AG04450 (cell line): ENCODE results near the gene RYK. TPM values are rescaled to one million over a fixed set of nuclear protein-coding genes. Genes with fewer than 3 reads are reported as not detected.
A peak's percentile ranks its signal among the peaks of the same experiment; 100 is the strongest.

Experiments used
- CTCF ChIA-PET: fragments of 300-600, 350-600 bp; formaldehyde crosslinking; extraction: SDS; loops from one replicate; lab custom pipeline; 2022; ENCODE audit warnings: antibody characterized with exemption, inconsistent platforms; lab: Charles Lee
- POLR2A ChIA-PET: fragments of 350-600 bp; formaldehyde crosslinking; extraction: SDS; loops from one replicate; lab custom pipeline; 2021; ENCODE audit warnings: antibody characterized with exemption, inconsistent platforms; lab: Yijun Ruan, JAX
- DNase-seq: peaks from one replicate; pipeline ENCODE4 v3.0.0-alpha.2; 2011; ENCODE audit warnings: low read depth, low spot score
- H3K27ac ChIP-seq: one replicate; pipeline ENCODE4 v1.5.1; 2012; ENCODE audit warnings: low read depth, low read length, control low read depth
- H3K27me3 ChIP-seq: one replicate; pipeline ENCODE4 v1.6.0; 2012; ENCODE audit warnings: low read length; ENCODE audit not compliant: control insufficient read depth, insufficient read depth
- H3K4me3 ChIP-seq: 2 replicates; pipeline ENCODE4 v1.5.1; 2011; ENCODE audit warnings: mild to moderate bottlenecking, low read depth, low read length, control low read depth
- H3K9me3 ChIP-seq: 2 replicates; pipeline ENCODE4 v1.5.1; 2012; ENCODE audit warnings: low read length; ENCODE audit not compliant: control insufficient read depth, insufficient read depth
- polyA plus RNA-seq: library from polyadenylated mRNA; depleted of rRNA; stranded (reverse); fragments of >200 nt; gene quantifications from 2 replicates; pipeline ENCODE4 v1.2.3, GENCODE V29; 2011
- TF ChIP-seq, protein P1 (sequence below): IDR thresholded peaks from 2 replicates; pipeline ENCODE4 v1.5.1; 2011; ENCODE audit warnings: low read depth, low read length, control low read depth, inconsistent platforms

RYK gene
- polyA plus RNA-seq, 1 experiment = 74.5 TPM

DNA sequence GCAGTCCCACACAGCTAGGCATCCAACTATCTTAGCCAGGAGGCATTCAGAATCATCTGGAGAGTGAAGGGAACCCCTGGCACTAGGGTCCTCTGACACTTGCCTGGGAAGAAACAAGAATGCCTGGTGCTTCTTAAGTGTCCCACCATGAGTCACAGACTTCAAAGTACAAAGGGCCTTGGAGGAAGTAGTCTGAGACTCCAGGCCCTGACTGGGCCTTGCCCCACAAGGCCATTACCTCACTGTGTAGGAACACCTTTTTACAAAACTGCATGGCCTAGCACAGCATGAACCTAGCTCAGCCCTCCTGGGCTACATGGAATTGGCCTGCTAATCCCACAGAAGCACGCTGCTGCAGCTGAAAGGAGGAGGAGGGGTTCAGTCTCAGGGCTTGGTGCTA is 116.4 kb downstream of the RYK start:
- TF ChIP-seq, protein P1, sequence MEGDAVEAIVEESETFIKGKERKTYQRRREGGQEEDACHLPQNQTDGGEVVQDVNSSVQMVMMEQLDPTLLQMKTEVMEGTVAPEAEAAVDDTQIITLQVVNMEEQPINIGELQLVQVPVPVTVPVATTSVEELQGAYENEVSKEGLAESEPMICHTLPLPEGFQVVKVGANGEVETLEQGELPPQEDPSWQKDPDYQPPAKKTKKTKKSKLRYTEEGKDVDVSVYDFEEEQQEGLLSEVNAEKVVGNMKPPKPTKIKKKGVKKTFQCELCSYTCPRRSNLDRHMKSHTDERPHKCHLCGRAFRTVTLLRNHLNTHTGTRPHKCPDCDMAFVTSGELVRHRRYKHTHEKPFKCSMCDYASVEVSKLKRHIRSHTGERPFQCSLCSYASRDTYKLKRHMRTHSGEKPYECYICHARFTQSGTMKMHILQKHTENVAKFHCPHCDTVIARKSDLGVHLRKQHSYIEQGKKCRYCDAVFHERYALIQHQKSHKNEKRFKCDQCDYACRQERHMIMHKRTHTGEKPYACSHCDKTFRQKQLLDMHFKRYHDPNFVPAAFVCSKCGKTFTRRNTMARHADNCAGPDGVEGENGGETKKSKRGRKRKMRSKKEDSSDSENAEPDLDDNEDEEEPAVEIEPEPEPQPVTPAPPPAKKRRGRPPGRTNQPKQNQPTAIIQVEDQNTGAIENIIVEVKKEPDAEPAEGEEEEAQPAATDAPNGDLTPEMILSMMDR = no peak
- DNase-seq = no peak
- H3K27me3 ChIP-seq = no peaks in the 10 kb centered on the region
- no peaks in the 10 kb centered on the region for H3K9me3 ChIP-seq
- no peak overlapping the region for H3K27ac ChIP-seq
- CTCF ChIA-PET = interaction anchor here (0.6 kb wide), 1 partner anchor 185 kb away, joined by 3 read pairs; no protein-coding TSS in a partner anchor
- POLR2A ChIA-PET = no interaction called here
- no peak overlapping the region for H3K4me3 ChIP-seq

DNA sequence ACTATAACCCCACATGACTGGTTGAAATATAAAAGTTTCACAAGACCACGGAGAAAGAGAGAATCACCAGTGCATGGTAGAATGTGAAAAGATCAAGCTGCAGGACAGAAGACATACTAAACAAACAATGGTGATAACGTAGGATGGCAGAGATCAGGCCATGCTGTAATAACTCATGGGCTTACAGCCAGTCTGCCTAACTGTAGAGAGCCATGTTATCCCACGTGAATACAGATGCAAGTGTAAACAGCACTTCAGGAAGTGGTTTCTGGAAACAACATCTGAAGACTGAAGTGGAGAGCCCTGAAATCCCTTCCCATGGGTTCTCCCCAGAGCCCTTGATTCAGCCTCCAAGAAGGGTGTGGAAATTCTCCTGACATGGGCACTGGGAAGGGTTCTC is 117.7 kb downstream of the RYK start:
- Histone ChIP-seq H3K9me3 (no peaks in the 10 kb centered on the region), H3K27me3 (no peaks in the 10 kb centered on the region), H3K27ac (no peak overlapping the region), H3K4me3 (no peak overlapping the region)
- DNase-seq = no peak
- ChIA-PET POLR2A (no interaction called here), CTCF (no interaction called here)
- TF ChIP-seq, protein P1 = no peak

DNA sequence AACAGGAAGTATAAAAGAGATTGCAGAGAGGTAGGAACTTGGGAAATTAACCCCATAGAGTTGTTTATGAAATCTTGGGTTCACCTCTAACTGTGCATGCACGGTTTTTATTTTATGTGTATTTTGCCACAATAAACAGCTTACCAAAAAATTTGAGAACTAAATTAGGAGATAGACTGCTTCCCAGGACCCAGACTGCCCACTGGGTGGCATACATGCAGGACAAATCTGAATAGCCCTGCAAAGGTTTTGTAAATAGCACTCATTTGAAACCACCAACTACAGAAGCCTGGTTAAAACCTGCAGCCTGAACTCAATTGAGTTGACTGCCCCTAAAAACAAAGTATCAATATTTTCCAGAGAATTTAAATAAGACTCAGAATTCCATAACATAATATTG is 124.5 kb downstream of the RYK start:
- TF ChIP-seq, protein P1 = peak; percentile 26; the same call in 1 of the 2 replicates
- Histone ChIP-seq H3K27ac (no peak overlapping the region), H3K4me3 (no peak overlapping the region), H3K9me3 (peaks cover 8% of the 10 kb centered on the region; the same call in 1 of the 2 replicates), H3K27me3 (no peaks in the 10 kb centered on the region)
- ChIA-PET CTCF (interaction anchor here (0.6 to 0.9 kb wide), 2 partner anchors 8 to 9 kb away, joined by 3 read pairs; no protein-coding TSS in a partner anchor), POLR2A (no interaction called here)
- DNase-seq = no peak

DNA sequence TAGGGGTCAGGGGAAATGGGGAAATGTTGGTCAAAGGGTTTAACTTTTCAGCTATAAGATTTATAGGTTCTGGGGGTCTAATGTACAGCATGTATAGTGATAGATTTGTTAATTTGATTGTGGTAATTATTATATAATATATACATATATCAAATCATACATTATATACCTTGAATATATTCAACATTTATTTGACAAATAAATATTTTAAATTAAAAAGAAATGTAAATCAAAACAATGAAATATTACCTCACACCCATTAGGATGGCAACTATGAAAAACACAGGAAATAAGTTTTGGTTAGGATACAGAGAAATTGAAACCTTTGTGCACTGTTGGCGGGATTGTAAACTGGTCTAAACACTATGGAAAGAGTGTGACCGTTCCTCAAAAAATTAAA is 135.9 kb downstream of the RYK start:
- DNase-seq = no peak
- Histone ChIP-seq H3K4me3 (no peak overlapping the region), H3K27ac (no peak overlapping the region), H3K9me3 (no peaks in the 10 kb centered on the region), H3K27me3 (no peaks in the 10 kb centered on the region)
- ChIA-PET POLR2A (no interaction called here), CTCF (no interaction called here)
- TF ChIP-seq, protein P1 = no peak

DNA sequence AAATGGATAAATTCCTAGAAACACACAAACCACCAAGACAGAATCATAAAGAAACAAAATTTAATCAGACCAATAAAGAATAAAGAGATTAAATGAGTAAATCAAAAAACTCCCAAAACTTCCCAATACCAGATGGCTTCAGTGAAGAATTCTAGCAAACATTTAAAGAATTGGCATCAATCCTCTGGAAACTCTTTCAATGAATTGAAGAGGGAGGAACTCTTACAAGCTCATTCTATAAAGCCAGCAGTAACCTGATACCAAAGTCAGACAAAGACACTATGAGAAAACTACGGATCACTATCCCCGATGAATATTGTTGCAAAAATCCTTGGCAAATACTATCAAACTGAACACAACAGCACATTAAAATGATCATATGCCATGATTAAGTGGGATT is 139.0 kb downstream of the RYK start:
- POLR2A ChIA-PET = no interaction called here
- Histone ChIP-seq H3K27me3 (no peaks in the 10 kb centered on the region), H3K4me3 (no peak overlapping the region), H3K9me3 (no peaks in the 10 kb centered on the region), H3K27ac (no peak overlapping the region)
- DNase-seq = no peak
- TF ChIP-seq, protein P1 = no peak
- CTCF ChIA-PET = no interaction called here
